ENCODE results near the gene CDH11.

DNA sequence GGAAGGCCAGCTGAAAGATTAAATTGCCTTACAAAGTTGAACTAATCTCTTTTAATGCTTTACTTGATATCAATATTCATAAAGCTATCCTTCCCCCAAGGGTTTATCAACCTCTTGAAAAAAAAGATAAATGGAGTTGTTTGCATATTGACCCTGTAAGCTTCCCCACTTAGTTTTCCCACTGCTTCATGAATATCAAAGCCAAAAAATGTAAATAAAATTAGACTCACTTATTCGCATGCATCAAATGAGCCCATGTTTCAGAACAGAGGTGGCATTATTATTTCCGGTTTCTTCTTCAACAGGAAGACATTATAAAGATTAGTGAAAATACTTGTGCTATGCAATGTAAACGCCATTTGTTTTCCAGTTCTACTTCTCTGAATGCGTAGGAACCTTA is 150.7 kb downstream of the CDH11 start:
- TF ChIP-seq, protein P1, sequence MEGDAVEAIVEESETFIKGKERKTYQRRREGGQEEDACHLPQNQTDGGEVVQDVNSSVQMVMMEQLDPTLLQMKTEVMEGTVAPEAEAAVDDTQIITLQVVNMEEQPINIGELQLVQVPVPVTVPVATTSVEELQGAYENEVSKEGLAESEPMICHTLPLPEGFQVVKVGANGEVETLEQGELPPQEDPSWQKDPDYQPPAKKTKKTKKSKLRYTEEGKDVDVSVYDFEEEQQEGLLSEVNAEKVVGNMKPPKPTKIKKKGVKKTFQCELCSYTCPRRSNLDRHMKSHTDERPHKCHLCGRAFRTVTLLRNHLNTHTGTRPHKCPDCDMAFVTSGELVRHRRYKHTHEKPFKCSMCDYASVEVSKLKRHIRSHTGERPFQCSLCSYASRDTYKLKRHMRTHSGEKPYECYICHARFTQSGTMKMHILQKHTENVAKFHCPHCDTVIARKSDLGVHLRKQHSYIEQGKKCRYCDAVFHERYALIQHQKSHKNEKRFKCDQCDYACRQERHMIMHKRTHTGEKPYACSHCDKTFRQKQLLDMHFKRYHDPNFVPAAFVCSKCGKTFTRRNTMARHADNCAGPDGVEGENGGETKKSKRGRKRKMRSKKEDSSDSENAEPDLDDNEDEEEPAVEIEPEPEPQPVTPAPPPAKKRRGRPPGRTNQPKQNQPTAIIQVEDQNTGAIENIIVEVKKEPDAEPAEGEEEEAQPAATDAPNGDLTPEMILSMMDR (IDR thresholded peaks at IDR 0.05; ENCODE audit: insufficient read depth, low read length): no peak
- TF ChIP-seq POLR2AphosphoS5 (IDR thresholded peaks at IDR 0.05; ENCODE audit: low read depth) (no peak), GABPA (IDR thresholded peaks at IDR 0.05; ENCODE audit: low read depth) (no peak), SPI1 (IDR thresholded peaks at IDR 0.05; ENCODE audit: borderline replicate concordance, low read depth) (no peak)
